ENCODE measurements around the gene ARMH3.

DNA sequence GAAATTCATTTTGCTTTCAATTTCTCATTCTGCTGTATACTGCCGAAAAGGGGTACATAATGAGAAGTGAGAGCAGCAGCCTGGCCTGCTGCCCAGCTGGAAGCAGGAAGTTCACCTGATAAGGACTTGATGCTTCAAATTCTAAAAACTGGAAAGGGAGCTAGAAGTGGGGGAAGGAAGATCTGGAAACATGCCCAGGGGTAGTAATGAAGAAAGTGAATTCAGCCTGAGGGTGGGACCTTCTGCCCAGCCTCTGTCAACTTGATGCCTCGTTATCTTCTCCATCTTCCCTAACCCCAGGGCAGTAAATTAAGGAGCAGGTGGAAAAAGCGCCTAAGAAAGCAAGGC is 69.4 kb downstream of the ARMH3 start:
- no peak for TF ChIP-seq TAF1 (IDR thresholded peaks at IDR 0.05; ENCODE audit: borderline replicate concordance, insufficient read depth, low read length)
- TF ChIP-seq, protein P1, sequence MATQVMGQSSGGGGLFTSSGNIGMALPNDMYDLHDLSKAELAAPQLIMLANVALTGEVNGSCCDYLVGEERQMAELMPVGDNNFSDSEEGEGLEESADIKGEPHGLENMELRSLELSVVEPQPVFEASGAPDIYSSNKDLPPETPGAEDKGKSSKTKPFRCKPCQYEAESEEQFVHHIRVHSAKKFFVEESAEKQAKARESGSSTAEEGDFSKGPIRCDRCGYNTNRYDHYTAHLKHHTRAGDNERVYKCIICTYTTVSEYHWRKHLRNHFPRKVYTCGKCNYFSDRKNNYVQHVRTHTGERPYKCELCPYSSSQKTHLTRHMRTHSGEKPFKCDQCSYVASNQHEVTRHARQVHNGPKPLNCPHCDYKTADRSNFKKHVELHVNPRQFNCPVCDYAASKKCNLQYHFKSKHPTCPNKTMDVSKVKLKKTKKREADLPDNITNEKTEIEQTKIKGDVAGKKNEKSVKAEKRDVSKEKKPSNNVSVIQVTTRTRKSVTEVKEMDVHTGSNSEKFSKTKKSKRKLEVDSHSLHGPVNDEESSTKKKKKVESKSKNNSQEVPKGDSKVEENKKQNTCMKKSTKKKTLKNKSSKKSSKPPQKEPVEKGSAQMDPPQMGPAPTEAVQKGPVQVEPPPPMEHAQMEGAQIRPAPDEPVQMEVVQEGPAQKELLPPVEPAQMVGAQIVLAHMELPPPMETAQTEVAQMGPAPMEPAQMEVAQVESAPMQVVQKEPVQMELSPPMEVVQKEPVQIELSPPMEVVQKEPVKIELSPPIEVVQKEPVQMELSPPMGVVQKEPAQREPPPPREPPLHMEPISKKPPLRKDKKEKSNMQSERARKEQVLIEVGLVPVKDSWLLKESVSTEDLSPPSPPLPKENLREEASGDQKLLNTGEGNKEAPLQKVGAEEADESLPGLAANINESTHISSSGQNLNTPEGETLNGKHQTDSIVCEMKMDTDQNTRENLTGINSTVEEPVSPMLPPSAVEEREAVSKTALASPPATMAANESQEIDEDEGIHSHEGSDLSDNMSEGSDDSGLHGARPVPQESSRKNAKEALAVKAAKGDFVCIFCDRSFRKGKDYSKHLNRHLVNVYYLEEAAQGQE (IDR thresholded peaks at IDR 0.05; ENCODE audit: insufficient read depth in 1 of 2, low read depth in 2 of 2, low read length in 2 of 2), result no peak
- TF ChIP-seq SIN3A (IDR thresholded peaks at IDR 0.05; ENCODE audit: borderline replicate concordance, insufficient read depth, low read length), result no peak
- TF ChIP-seq POLR2AphosphoS5 (IDR thresholded peaks at IDR 0.05; ENCODE audit: low read depth, low read length), result no peak

All from PFSK-1 (cell line).